Activated CD4-positive, alpha-beta T cell treated with anti-CD3 and anti-CD28 coated beads, Interleukin-2, amount 10 ng/mL, durations not matched to agents 24 days and 14 days (primary cell): ENCODE data around the gene SRP54. TPM values are rescaled to one million over a fixed set of nuclear protein-coding genes. Genes with fewer than 3 reads are reported as not detected.
"Not testable (repeated sequence)": the region's sequence is repeated elsewhere in the genome, so short reads cannot be mapped to it uniquely, and the experiment has no call there.

Experiments used
- DNase-seq: peaks from one replicate; pipeline ENCODE4 v3.0.0; 2022
- H3K27ac Mint-ChIP-seq: one replicate; pipeline ENCODE4 v1.8.0; 2022; ENCODE audit warnings: mild to moderate bottlenecking, mixed read lengths
- H3K27me3 Mint-ChIP-seq: one replicate; pipeline ENCODE4 v1.8.0; 2022; ENCODE audit warnings: mixed read lengths
- H3K36me3 Mint-ChIP-seq: one replicate; pipeline ENCODE4 v1.8.0; 2022; ENCODE audit warnings: low read depth, mild to moderate bottlenecking, mixed read lengths
- H3K4me1 Mint-ChIP-seq: one replicate; pipeline ENCODE4 v1.8.0; 2021; ENCODE audit warnings: mixed read lengths
- H3K4me3 Mint-ChIP-seq: one replicate; pipeline ENCODE4 v1.8.0; 2022; ENCODE audit warnings: mild to moderate bottlenecking, moderate library complexity, mixed read lengths
- H3K9me3 Mint-ChIP-seq: one replicate; pipeline ENCODE4 v1.8.0; 2021; ENCODE audit warnings: mixed read lengths
- intact Hi-C: fragments of 100-400 bp; cut with micrococcal nuclease; formaldehyde crosslinking; loops from one replicate; pipeline ENCODE4 v1.15.1; 2023
- total RNA-seq: library from RNA; stranded (reverse); gene quantifications from 2 replicates; pipeline ENCODE4 v1.2.3, GENCODE V29; 2022

Gene SRP54
- total RNA-seq, result 73.6 and 73.8 TPM in 2 replicates

- peaks cover 22% of the 10 kb centered on the region for H3K36me3 Mint-ChIP-seq
- H3K4me1 Mint-ChIP-seq, result peaks cover 17% of the 10 kb centered on the region
- no peak within 1 kb of the TSS for H3K4me3 Mint-ChIP-seq
- H3K27ac Mint-ChIP-seq, result no peak within 1 kb of the TSS
- intact Hi-C loops, result loop anchor here (1.0 to 5.0 kb wide), 10 partner anchors 52 to 825 kb away; partner anchors contain the start of genes FAM177A1, NFKBIA, PRORP and PSMA6
- no peaks in the 10 kb centered on the region for H3K27me3 Mint-ChIP-seq
- H3K9me3 Mint-ChIP-seq, result no peaks in the 10 kb centered on the region
- peak; percentile 100 for DNase-seq
Observed at GRCh38 chr14:34982421-34983147, at the start of gene SRP54. TSS of gene SRP54 (plus strand) at chr14:34982992. CDS start at chr14:34996710, 13,718 bp downstream.

DNA sequence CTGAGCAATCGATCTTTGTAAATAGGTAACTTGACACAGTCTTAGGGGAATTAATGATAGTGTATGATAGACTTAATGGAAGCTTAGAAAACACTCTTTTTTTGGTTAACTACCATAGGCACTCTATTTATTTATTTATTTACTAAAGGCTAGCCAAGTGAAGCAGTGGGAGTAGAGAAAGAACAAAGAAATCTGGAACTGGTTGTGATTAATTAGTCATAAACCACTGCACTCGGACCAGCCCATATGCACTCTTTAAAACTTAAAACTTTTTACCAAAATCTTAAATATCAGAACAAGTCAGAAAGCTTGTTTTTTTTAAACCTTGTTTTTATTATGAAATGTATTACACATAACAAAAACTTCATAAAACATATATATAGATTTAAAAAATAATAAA lies 49.5 kb upstream of the SRP54 start:
- H3K36me3 Mint-ChIP-seq, result peaks cover 9% of the 10 kb centered on the region
- intact Hi-C loops, result no loop called here
- DNase-seq, result no peak
- no peak overlapping the region for H3K4me3 Mint-ChIP-seq
- H3K27me3 Mint-ChIP-seq, result no peaks in the 10 kb centered on the region
- H3K9me3 Mint-ChIP-seq, result no peaks in the 10 kb centered on the region
- no peak overlapping the region for H3K27ac Mint-ChIP-seq
- H3K4me1 Mint-ChIP-seq, result peaks cover 29% of the 10 kb centered on the region

GRCh38 chr14:34935488-34935887 lies 47.3 kb upstream of the SRP54 start:
- H3K36me3 Mint-ChIP-seq, result peaks cover 8% of the 10 kb centered on the region
- H3K27ac Mint-ChIP-seq, result no peak overlapping the region
- no peak overlapping the region for H3K4me3 Mint-ChIP-seq
- H3K27me3 Mint-ChIP-seq, result no peaks in the 10 kb centered on the region
- no peak for DNase-seq
- H3K9me3 Mint-ChIP-seq, result no peaks in the 10 kb centered on the region
- H3K4me1 Mint-ChIP-seq, result peaks cover 17% of the 10 kb centered on the region
- intact Hi-C loops, result no loop called here

GRCh38 chr14:34937442-34937841 lies 45.4 kb upstream of the SRP54 start:
- H3K27me3 Mint-ChIP-seq, result no peaks in the 10 kb centered on the region
- H3K9me3 Mint-ChIP-seq, result no peaks in the 10 kb centered on the region
- peaks cover 13% of the 10 kb centered on the region for H3K36me3 Mint-ChIP-seq
- peaks cover 9% of the 10 kb centered on the region for H3K4me1 Mint-ChIP-seq
- intact Hi-C loops, result no loop called here
- H3K4me3 Mint-ChIP-seq, result no peak overlapping the region
- no peak for DNase-seq
- peak overlapping the region; percentile 29 for H3K27ac Mint-ChIP-seq

DNA sequence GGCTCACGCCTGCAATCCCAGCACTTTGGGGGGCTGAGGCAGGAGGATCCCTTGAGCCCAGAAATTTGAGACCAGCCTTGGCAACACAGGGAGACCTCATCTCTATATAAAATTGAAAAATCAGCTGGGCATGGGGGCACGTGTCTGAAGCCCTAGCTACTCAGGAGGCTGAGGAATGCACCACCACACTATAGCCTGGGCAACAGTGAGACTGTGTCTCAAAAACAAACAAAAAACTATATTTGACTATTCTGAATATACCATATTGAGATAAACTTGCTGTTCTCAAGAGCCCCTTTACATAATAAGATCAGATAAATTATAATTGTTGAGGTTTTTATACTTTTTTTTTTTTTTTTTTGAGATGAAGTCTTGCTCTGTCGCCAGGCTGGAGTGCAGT lies 44.9 kb upstream of the SRP54 start:
- intact Hi-C loops, result no loop called here
- H3K36me3 Mint-ChIP-seq, result peaks cover 13% of the 10 kb centered on the region
- no peak overlapping the region for H3K27ac Mint-ChIP-seq
- no peaks in the 10 kb centered on the region for H3K27me3 Mint-ChIP-seq
- H3K9me3 Mint-ChIP-seq, result no peaks in the 10 kb centered on the region
- H3K4me1 Mint-ChIP-seq, result peaks cover 9% of the 10 kb centered on the region
- no peak for DNase-seq
- no peak overlapping the region for H3K4me3 Mint-ChIP-seq

DNA sequence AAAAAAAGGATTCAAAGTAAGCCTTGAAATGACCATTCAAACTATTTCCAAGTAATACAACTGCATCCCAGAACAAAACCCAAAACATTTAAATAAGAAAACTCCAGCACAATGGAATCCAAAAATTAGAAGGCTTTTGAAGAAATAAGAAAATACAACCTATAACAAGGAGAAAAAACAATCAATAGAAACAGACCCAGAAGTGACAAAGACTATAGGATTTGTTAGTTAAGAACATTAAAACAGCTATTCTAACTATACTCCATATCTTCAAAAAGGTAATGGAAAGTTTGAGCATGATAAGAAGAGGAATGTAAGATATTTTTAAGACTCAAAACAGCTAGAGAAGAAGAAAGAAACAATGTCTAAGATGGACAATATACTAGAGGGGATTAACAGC lies 39.3 kb upstream of the SRP54 start:
- no peaks in the 10 kb centered on the region for H3K4me1 Mint-ChIP-seq
- no peak overlapping the region for H3K27ac Mint-ChIP-seq
- DNase-seq, result no peak
- H3K27me3 Mint-ChIP-seq, result no peaks in the 10 kb centered on the region
- peaks cover 31% of the 10 kb centered on the region for H3K36me3 Mint-ChIP-seq
- no peak overlapping the region for H3K4me3 Mint-ChIP-seq
- intact Hi-C loops, result no loop called here
- H3K9me3 Mint-ChIP-seq, result peaks cover 8% of the 10 kb centered on the region

GRCh38 chr14:34944744-34945143 lies 38.0 kb upstream of the SRP54 start:
- intact Hi-C loops, result no loop called here
- Mint-ChIP-seq H3K9me3 (peaks cover 8% of the 10 kb centered on the region), H3K27ac (no peak overlapping the region)

DNA sequence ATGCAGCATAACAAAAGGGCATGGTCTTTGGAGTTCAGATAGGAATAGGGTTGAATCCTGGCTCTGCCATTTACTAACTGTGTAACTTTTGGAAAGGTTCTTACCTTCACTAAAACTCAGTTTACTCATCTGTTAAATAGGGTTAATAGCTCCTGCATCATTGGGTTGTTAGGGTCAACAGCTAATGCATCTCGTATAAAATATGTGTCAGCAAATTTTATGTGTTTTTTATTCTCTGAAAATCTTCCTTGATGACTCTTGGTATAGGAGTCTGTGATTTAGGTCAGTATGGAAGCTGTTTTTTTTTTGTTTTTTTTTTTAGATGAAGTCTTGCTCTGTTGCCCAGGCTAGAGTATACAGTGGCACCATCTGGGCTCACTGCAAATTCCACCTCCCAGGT lies 36.1 kb upstream of the SRP54 start:
- Mint-ChIP-seq H3K4me1 (no peaks in the 10 kb centered on the region), H3K4me3 (no peak overlapping the region), H3K27me3 (no peaks in the 10 kb centered on the region), H3K9me3 (peaks cover 8% of the 10 kb centered on the region), H3K27ac (no peak overlapping the region), H3K36me3 (peaks cover 26% of the 10 kb centered on the region)
- DNase-seq, result no peak
- intact Hi-C loops, result no loop called here

More at GRCh38 chr14:34944744-34945143, 38.0 kb upstream of the SRP54 start:
- no peaks in the 10 kb centered on the region for H3K27me3 Mint-ChIP-seq
- H3K4me3 Mint-ChIP-seq, result no peak overlapping the region
- no peak for DNase-seq
- H3K4me1 Mint-ChIP-seq, result no peaks in the 10 kb centered on the region
- peaks cover 28% of the 10 kb centered on the region for H3K36me3 Mint-ChIP-seq

DNA sequence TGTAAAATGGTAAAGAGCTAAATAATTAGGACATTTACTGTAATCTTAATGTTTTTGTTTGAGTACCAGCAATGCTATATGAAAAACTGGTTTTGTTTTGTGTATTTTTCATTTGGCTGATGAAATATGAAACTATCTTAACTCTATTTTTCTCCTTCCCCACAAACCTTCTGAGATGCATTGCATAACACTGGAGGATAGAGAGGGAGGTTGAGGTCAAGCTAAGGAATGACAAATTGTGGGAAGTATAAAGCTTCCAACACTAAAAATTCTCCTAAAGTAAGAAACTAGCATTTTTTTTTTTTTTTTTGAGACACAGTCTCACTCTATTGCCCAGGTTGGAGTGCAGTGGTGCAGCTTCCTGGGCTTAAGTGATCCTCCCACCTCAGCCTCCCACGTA lies 31.5 kb upstream of the SRP54 start:
- no peak overlapping the region for H3K27ac Mint-ChIP-seq
- no peak for DNase-seq
- intact Hi-C loops, result no loop called here
- no peaks in the 10 kb centered on the region for H3K4me1 Mint-ChIP-seq
- H3K4me3 Mint-ChIP-seq, result no peak overlapping the region
- no peaks in the 10 kb centered on the region for H3K27me3 Mint-ChIP-seq
- H3K9me3 Mint-ChIP-seq, result no peaks in the 10 kb centered on the region
- H3K36me3 Mint-ChIP-seq, result peaks cover 17% of the 10 kb centered on the region

DNA sequence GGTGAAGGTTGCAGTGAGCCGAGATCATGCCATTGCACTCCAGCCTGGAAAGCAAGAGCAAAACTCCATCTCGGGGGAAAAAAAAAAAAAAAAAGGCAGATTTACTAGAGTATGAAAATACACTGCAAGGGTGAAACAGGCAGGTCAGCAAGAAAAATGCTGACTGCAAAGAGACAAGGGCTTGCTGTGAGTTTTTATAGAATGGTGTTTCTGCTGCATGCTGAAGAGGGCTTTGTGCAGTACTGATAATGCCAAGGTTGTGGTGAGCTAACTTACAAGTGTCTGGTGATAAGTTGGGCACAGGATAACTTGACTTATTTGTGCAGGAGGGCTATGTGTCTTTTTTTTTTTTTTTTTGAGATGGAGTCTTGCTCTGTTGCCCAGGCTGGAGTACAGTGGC lies 25.9 kb upstream of the SRP54 start:
- H3K4me3 Mint-ChIP-seq, result no peak overlapping the region
- H3K4me1 Mint-ChIP-seq, result peaks cover 2% of the 10 kb centered on the region
- DNase-seq, result no peak
- peaks cover 35% of the 10 kb centered on the region for H3K36me3 Mint-ChIP-seq
- H3K9me3 Mint-ChIP-seq, result no peaks in the 10 kb centered on the region
- no peak overlapping the region for H3K27ac Mint-ChIP-seq
- H3K27me3 Mint-ChIP-seq, result no peaks in the 10 kb centered on the region
- intact Hi-C loops, result no loop called here

GRCh38 chr14:34957771-34958286 lies 25.0 kb upstream of the SRP54 start:
- DNase-seq, result no peak
- H3K36me3 Mint-ChIP-seq, result peaks cover 33% of the 10 kb centered on the region
- no peaks in the 10 kb centered on the region for H3K9me3 Mint-ChIP-seq
- intact Hi-C loops, result no loop called here
- H3K4me1 Mint-ChIP-seq, result peaks cover 2% of the 10 kb centered on the region
- no peaks in the 10 kb centered on the region for H3K27me3 Mint-ChIP-seq
- no peak overlapping the region for H3K27ac Mint-ChIP-seq
- H3K4me3 Mint-ChIP-seq, result no peak overlapping the region

DNA sequence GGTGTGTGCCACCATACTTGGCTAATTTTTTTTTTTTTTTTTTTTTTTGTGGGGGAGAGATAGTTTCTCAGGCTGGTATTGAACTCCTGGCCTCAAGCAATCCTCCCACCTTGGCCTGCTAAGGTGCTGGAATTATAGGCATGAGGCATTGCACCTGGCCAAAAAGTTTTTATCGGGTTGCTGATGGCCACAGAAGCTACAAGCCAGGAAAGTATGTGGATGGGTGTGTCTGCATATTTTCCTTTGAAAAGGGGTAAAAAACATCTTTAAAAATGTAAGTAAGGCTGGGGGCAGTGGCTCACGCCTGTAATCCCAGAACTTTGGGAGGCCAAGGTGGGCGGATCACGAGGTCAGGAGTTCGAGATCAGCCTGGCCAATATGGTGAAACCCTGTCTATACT lies 20.7 kb upstream of the SRP54 start:
- H3K27ac Mint-ChIP-seq, DNase-seq, H3K4me3 Mint-ChIP-seq, H3K9me3 Mint-ChIP-seq, intact Hi-C loops, H3K27me3 Mint-ChIP-seq: not testable (repeated sequence)
- Mint-ChIP-seq H3K36me3 (peaks cover 31% of the 10 kb centered on the region), H3K4me1 (peaks cover 10% of the 10 kb centered on the region)

DNA sequence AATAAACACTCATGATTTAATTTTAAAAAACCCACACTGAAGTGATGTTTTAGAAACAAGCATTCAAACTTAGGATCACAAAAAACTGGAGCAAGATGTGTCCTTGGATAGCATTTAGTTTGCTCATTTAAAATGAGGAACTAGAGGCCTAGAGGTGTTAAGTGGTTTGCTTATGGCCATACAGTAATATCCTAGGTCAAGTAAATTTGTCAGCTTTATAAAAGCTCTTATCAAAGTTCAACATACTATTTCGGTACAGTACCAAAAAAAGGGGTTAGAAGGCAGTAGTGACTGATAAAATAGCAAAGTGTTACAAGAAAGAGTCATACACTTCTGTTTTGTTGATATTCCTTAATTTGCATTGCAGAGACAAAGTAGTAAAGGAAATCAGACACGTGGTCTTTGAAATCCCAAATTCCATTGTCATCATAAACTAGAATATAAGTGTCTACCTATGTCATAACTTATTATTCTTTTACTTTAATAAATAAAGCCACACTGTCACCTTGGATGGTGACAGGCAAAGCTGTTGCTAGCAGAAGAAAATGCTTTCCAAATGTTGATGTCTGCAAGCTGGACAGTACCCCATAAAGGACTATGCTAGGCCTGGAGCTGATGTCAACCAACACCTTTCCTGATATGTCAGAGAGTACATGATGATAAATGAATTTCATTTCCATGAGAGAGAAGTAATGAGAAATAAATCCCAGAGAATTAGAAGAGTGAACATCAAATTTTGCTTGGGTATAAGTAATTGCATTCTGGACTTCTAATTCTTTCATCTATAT lies 17.6 kb upstream of the SRP54 start:
- no peak overlapping the region for H3K27ac Mint-ChIP-seq
- no peaks in the 10 kb centered on the region for H3K27me3 Mint-ChIP-seq
- intact Hi-C loops, result no loop called here
- H3K9me3 Mint-ChIP-seq, result no peaks in the 10 kb centered on the region
- DNase-seq, result no peak
- H3K36me3 Mint-ChIP-seq, result peaks cover 28% of the 10 kb centered on the region
- peaks cover 14% of the 10 kb centered on the region for H3K4me1 Mint-ChIP-seq
- H3K4me3 Mint-ChIP-seq, result no peak overlapping the region

- no peaks in the 10 kb centered on the region for H3K9me3 Mint-ChIP-seq
- no peak overlapping the region for H3K4me3 Mint-ChIP-seq
- peaks cover 14% of the 10 kb centered on the region for H3K4me1 Mint-ChIP-seq
- intact Hi-C loops, result no loop called here
- no peak for DNase-seq
- H3K27me3 Mint-ChIP-seq, result no peaks in the 10 kb centered on the region
- peaks cover 27% of the 10 kb centered on the region for H3K36me3 Mint-ChIP-seq
- peak overlapping the region; percentile 40 for H3K27ac Mint-ChIP-seq
Observed at GRCh38 chr14:34965912-34966311, 16.9 kb upstream of the SRP54 start.
